PFSK-1 (cell line): ENCODE measurements around the gene CABLES1.

ENCODE experiments used
- POLR2AphosphoS5 ChIP-seq: IDR thresholded peaks from 2 replicates; pipeline ENCODE4 v1.6.1; 2012; ENCODE audit warnings: low read depth, mild to moderate bottlenecking, control low read depth, low read length, moderate library complexity
- REST ChIP-seq, 2 experiments: IDR thresholded peaks; 2 replicates each; pipeline versions ENCODE4 v1.6.1 to v1.8.0; 2011 to 2012; ENCODE audit warnings: low read depth in 2 of 2, low read length in 2 of 2, control low read depth in 1 of 2, inconsistent platforms in 1 of 2, mild to moderate bottlenecking in 1 of 2, moderate library complexity in 1 of 2; ENCODE audit not compliant: insufficient read depth in 1 of 2
- SIN3A ChIP-seq: IDR thresholded peaks from 2 replicates; pipeline ENCODE4 v1.6.1; 2012; ENCODE audit warnings: mild to moderate bottlenecking, low read length, moderate library complexity, borderline replicate concordance; ENCODE audit not compliant: insufficient read depth
- TAF1 ChIP-seq: IDR thresholded peaks from 2 replicates; pipeline ENCODE4 v1.6.1; 2012; ENCODE audit warnings: low read length, control low read depth, borderline replicate concordance; ENCODE audit not compliant: insufficient read depth

GRCh38 chr18:23135550-23136325 lies 453 bp downstream of the CABLES1 start:
- no peak for TF ChIP-seq POLR2AphosphoS5
- TF ChIP-seq REST (IDR thresholded peaks at IDR 0.05; ENCODE audit: insufficient read depth in 1 of 2, low read depth in 2 of 2, low read length in 2 of 2) = no peak
- no peak for TF ChIP-seq SIN3A
- no peak; the same call in 1 of the 2 replicates for TF ChIP-seq TAF1
